CD14-positive monocyte (primary cell): ENCODE data around the gene FOXJ3. TPM values are rescaled to one million over a fixed set of nuclear protein-coding genes. Genes with fewer than 3 reads are reported as not detected.

Experiments
- DNase-seq, 3 donors: peaks; one replicate each; pipeline ENCODE4 v3.0.0-alpha.2; 2011 to 2022
- H2AFZ ChIP-seq: 2 replicates; pipeline ENCODE4 v1.6.0; 2012; ENCODE audit warnings: mild to moderate bottlenecking, low read depth, low read length, inconsistent platforms; ENCODE audit not compliant: insufficient read depth, poor library complexity, severe bottlenecking
- H3K27ac ChIP-seq, 2 donors: 1 replicate in 1 of 2; 2 replicates in 1 of 2; pipeline ENCODE4 v1.5.1; 2012 to 2013; ENCODE audit warnings: low read length in 2 of 2, control low read depth in 1 of 2, inconsistent platforms in 1 of 2, low read depth in 1 of 2, mild to moderate bottlenecking in 1 of 2
- H3K27me3 ChIP-seq, 2 donors: one replicate each; pipeline versions ENCODE4 v1.6.0 to v1.6.1; 2011 to 2013; ENCODE audit warnings: low read length in 2 of 2; ENCODE audit not compliant: control insufficient read depth in 2 of 2, insufficient read depth in 2 of 2
- H3K36me3 ChIP-seq, 2 donors: replicated peaks in 1 of 2; 1 replicate in 1 of 2; 2 replicates in 1 of 2; pipeline versions ENCODE4 v1.5.1 to v1.6.1; 2012 to 2013; ENCODE audit warnings: low read length in 2 of 2, control low read depth in 1 of 2, inconsistent platforms in 1 of 2, mild to moderate bottlenecking in 1 of 2; ENCODE audit not compliant: insufficient read depth in 2 of 2, control insufficient read depth in 1 of 2
- H3K4me1 ChIP-seq, 2 donors: 1 replicate in 1 of 2; 2 replicates in 1 of 2; pipeline versions ENCODE4 v1.5.1 to v1.6.1; 2012 to 2013; ENCODE audit warnings: low read length in 2 of 2, control low read depth in 1 of 2, inconsistent platforms in 1 of 2, mild to moderate bottlenecking in 1 of 2, moderate library complexity in 1 of 2; ENCODE audit not compliant: insufficient read depth in 2 of 2, control insufficient read depth in 1 of 2
- H3K4me2 ChIP-seq: replicated peaks from 2 replicates; pipeline ENCODE3; 2012; ENCODE audit warnings: low read length, moderate library complexity, mild to moderate bottlenecking; ENCODE audit not compliant: poor library complexity, severe bottlenecking; ENCODE audit errors: extremely low read depth
- H3K4me3 ChIP-seq, 3 experiments: fragments of 200-600 bp in 1 of 3; sonication (generic) in 1 of 3; replicated peaks in 1 of 3; 1 replicate in 2 of 3; 2 replicates in 1 of 3; pipeline ENCODE4 v1.5.1; 2011 to 2013; ENCODE audit warnings: low read length in 3 of 3, mild to moderate bottlenecking in 3 of 3, control low read depth in 2 of 3, low read depth in 2 of 3, inconsistent platforms in 1 of 3, moderate library complexity in 1 of 3
- H3K79me2 ChIP-seq: 2 replicates; pipeline ENCODE4 v1.6.0; 2012; ENCODE audit warnings: mild to moderate bottlenecking, control low read depth, inconsistent platforms, low read length, moderate library complexity; ENCODE audit not compliant: insufficient read depth
- H3K9ac ChIP-seq: 2 replicates; pipeline ENCODE4 v1.6.0; 2017; ENCODE audit warnings: low read length, mild to moderate bottlenecking; ENCODE audit not compliant: insufficient read depth, poor library complexity, severe bottlenecking
- H3K9me3 ChIP-seq, 2 donors: replicated peaks in 1 of 2; 1 replicate in 1 of 2; 2 replicates in 1 of 2; pipeline versions ENCODE4 v1.5.1 to v1.6.1; 2012 to 2013; ENCODE audit warnings: low read length in 2 of 2, control low read depth in 1 of 2; ENCODE audit not compliant: control insufficient read depth in 1 of 2, insufficient read depth in 1 of 2
- H4K20me1 ChIP-seq: 2 replicates; pipeline ENCODE4 v1.6.0; 2012; ENCODE audit warnings: mild to moderate bottlenecking, low read length, control low read depth, moderate library complexity; ENCODE audit not compliant: insufficient read depth
- H3K27ac Mint-ChIP-seq, 7 donors: one replicate each; pipeline ENCODE4 v1.8.0; 2020; ENCODE audit warnings: mild to moderate bottlenecking in 7 of 7, mixed read lengths in 7 of 7, moderate library complexity in 6 of 7, inconsistent platforms in 2 of 7
- H3K27me3 Mint-ChIP-seq, 3 donors: one replicate each; pipeline ENCODE4 v1.8.0; 2021 to 2022; ENCODE audit warnings: low read depth in 3 of 3, mild to moderate bottlenecking in 3 of 3, mixed read lengths in 3 of 3, moderate library complexity in 3 of 3, inconsistent platforms in 1 of 3
- H3K36me3 Mint-ChIP-seq, 2 donors: one replicate each; pipeline ENCODE4 v1.8.0; 2020; ENCODE audit warnings: mixed read lengths in 2 of 2, inconsistent platforms in 1 of 2, mild to moderate bottlenecking in 1 of 2
- H3K4me1 Mint-ChIP-seq: one replicate; pipeline ENCODE4 v1.8.0; 2020; ENCODE audit warnings: mild to moderate bottlenecking, mixed read lengths
- H3K4me3 Mint-ChIP-seq, 2 donors: one replicate each; pipeline ENCODE4 v1.8.0; 2020; ENCODE audit warnings: mild to moderate bottlenecking in 2 of 2, mixed read lengths in 2 of 2, moderate library complexity in 1 of 2
- H3K9me3 Mint-ChIP-seq, 7 donors: one replicate each; pipeline ENCODE4 v1.8.0; 2020 to 2022; ENCODE audit warnings: mixed read lengths in 7 of 7, mild to moderate bottlenecking in 6 of 7, moderate library complexity in 6 of 7, inconsistent platforms in 2 of 7
- WGBS: methylation state at CpG from one replicate; pipeline ENCODE4 v1.1.5; 2013; ENCODE audit warnings: missing lambda C conversion rate; ENCODE audit not compliant: insufficient coverage; 5-methylcytosine and 5-hydroxymethylcytosine counted together
- intact Hi-C, 2 donors: fragments of 100-400 bp; cut with micrococcal nuclease; formaldehyde crosslinking; loops; one replicate each; pipeline versions ENCODE4 v1.15.0 to v1.15.1; 2023
- polyA plus RNA-seq, 3 donors: library from polyadenylated mRNA; depleted of rRNA in 1 of 3; unstranded in 2 of 3; stranded (reverse) in 1 of 3; fragments of 300-500 nt in 2 of 3; fragments of >200 nt in 1 of 3; fragmentation: Illumina TruSeq in 2 of 3; gene quantifications; 1 replicate in 2 of 3; 2 replicates in 1 of 3; pipeline ENCODE4 v1.2.3, GENCODE V29; 2012 to 2021
- TF ChIP-seq, protein P1 (sequence below): fragments of 200-600 bp; IDR thresholded peaks from one replicate; pipeline ENCODE4 v1.8.0; 2022; ENCODE audit warnings: antibody characterized with exemption, mild to moderate bottlenecking

The FOXJ3 gene
- polyA plus RNA-seq, 3 donors: 10.2 to 18.5 (median 18.4) TPM

DNA sequence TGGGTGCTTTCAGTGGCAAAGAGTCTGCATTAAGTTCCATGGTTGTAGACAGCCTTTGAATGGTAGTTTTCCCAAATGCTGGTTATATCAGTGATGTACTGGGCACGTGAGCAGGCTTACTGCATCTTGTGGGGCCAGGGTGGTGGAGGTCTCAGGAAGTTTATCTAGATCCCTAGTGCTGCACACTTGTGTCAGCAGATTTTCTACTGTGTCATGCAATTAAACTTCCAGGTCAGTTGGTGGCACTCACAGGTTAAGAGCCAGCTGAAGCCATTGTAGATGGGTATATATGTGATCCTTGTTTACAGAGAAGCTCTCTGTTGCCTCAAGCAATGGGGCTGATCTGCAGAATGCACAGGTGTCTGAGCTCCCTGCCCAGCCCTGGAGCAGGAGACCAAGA, 33.0 kb downstream of the FOXJ3 start:
- peak overlapping the region in 1 of 3 experiments; percentile 8 for H3K4me3 ChIP-seq
- Mint-ChIP-seq H3K36me3 (peaks cover 31 to 39% of the 10 kb centered on the region in 2 donors), H3K27me3 (no peaks in the 10 kb centered on the region), H3K4me3 (no peak overlapping the region), H3K27ac (no peak overlapping the region), H3K9me3 (peaks cover 36 to 61% (median 50%) of the 10 kb centered on the region in 7 donors), H3K4me1 (peaks cover 3% of the 10 kb centered on the region)
- TF ChIP-seq, protein P1, sequence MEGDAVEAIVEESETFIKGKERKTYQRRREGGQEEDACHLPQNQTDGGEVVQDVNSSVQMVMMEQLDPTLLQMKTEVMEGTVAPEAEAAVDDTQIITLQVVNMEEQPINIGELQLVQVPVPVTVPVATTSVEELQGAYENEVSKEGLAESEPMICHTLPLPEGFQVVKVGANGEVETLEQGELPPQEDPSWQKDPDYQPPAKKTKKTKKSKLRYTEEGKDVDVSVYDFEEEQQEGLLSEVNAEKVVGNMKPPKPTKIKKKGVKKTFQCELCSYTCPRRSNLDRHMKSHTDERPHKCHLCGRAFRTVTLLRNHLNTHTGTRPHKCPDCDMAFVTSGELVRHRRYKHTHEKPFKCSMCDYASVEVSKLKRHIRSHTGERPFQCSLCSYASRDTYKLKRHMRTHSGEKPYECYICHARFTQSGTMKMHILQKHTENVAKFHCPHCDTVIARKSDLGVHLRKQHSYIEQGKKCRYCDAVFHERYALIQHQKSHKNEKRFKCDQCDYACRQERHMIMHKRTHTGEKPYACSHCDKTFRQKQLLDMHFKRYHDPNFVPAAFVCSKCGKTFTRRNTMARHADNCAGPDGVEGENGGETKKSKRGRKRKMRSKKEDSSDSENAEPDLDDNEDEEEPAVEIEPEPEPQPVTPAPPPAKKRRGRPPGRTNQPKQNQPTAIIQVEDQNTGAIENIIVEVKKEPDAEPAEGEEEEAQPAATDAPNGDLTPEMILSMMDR: no peak
- H3K79me2 ChIP-seq: peaks cover 53% of the 10 kb centered on the region
- WGBS: 83% methylated on average over 1 of the region's 1 CpG
- H3K36me3 ChIP-seq: peaks cover 3 to 9% of the 10 kb centered on the region in 2 donors
- intact Hi-C loops: no loop called here
- no peak for DNase-seq
- H3K9me3 ChIP-seq: peaks cover 35 to 55% of the 10 kb centered on the region in 2 donors
- no peak overlapping the region for H3K9ac ChIP-seq
- no peak overlapping the region for H2AFZ ChIP-seq
- no peak overlapping the region for H3K4me2 ChIP-seq
- H3K27me3 ChIP-seq: no peaks in the 10 kb centered on the region
- peaks cover 22% of the 10 kb centered on the region for H4K20me1 ChIP-seq
- no peak overlapping the region for H3K27ac ChIP-seq
- no peaks in the 10 kb centered on the region for H3K4me1 ChIP-seq

DNA sequence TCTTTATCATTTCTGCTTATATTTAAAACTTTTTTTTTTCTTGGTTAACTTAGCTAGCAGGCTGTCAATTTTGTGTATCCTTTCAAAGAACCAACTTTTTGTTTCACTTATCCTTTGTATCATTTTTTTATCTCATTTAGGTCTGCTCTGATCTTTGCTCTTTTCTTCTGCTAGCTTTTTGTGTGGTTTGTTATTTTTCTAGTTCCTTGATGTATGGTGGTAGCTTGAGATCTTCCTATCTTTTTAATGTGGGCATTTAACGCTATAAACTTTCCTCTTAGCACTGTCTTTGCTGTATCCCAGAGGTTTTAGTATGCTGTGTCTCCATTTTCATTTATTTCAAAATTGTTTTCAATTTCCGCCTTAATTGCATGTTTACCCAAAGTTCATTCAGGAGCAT, 36.5 kb downstream of the FOXJ3 start:
- no CpG with 5 or more reads among the region's 2 CpGs for WGBS
- TF ChIP-seq, protein P1: no peak
- H3K9me3 Mint-ChIP-seq: peaks cover 31 to 54% (median 43%) of the 10 kb centered on the region in 7 donors
- no peak for DNase-seq
- no peak overlapping the region for H3K9ac ChIP-seq
- H3K4me3 ChIP-seq: no peak overlapping the region
- H3K36me3 ChIP-seq: peaks cover 3 to 9% of the 10 kb centered on the region in 2 donors
- no peaks in the 10 kb centered on the region for H3K4me1 Mint-ChIP-seq
- H3K27me3 Mint-ChIP-seq: no peaks in the 10 kb centered on the region
- peaks cover 24% of the 10 kb centered on the region for H3K79me2 ChIP-seq
- H3K27ac Mint-ChIP-seq: no peak overlapping the region
- H3K9me3 ChIP-seq: peaks cover 37 to 57% of the 10 kb centered on the region in 2 donors
- H3K4me3 Mint-ChIP-seq: no peak overlapping the region
- H3K4me1 ChIP-seq: no peaks in the 10 kb centered on the region
- intact Hi-C loops: no loop called here
- no peak overlapping the region for H3K27ac ChIP-seq
- H3K4me2 ChIP-seq: no peak overlapping the region
- no peak overlapping the region for H2AFZ ChIP-seq
- no peaks in the 10 kb centered on the region for H3K27me3 ChIP-seq
- H3K36me3 Mint-ChIP-seq: peaks cover 18 to 23% of the 10 kb centered on the region in 2 donors
- peaks cover 16% of the 10 kb centered on the region for H4K20me1 ChIP-seq
